ENCODE results near the gene CNPY2.

GRCh38 chr12:56333197-56333678, 17.4 kb upstream of the CNPY2 start:
- no peak for TF ChIP-seq CTCF (IDR thresholded peaks at IDR 0.05; ENCODE audit: insufficient read depth, low read length, poor library complexity, severe bottlenecking)
- no peak for TF ChIP-seq EZH2phosphoT487 (conservative IDR thresholded peaks at IDR 0.05; ENCODE audit: low read length)
